Peyer's patch (tissue), 4 donors: ENCODE data around the gene MTSS2.

Source experiments
- CTCF ChIP-seq, 6 experiments: fragments of 450-650 bp in 4 of 6; fragments of 200-600 bp in 2 of 6; sonication (generic) in 1 of 6; IDR thresholded peaks; one replicate each; pipeline ENCODE4 v1.5.1; 2017 to 2019; ENCODE audit warnings: antibody characterized with exemption in 6 of 6, mild to moderate bottlenecking in 3 of 6, moderate library complexity in 1 of 6
- POLR2A ChIP-seq, 2 donors: fragments of 450-650 bp; IDR thresholded peaks; one replicate each; pipeline ENCODE4 v1.5.1; 2017; ENCODE audit warnings: antibody characterized with exemption in 2 of 2, mild to moderate bottlenecking in 2 of 2, moderate library complexity in 2 of 2

- TF ChIP-seq CTCF (IDR thresholded peaks at IDR 0.05) (no peak), POLR2A (IDR thresholded peaks at IDR 0.05) (no peak)
These were observed 40.3 kb upstream of the MTSS2 start for GRCh38 chr16:70725912-70726828.
